Measurements from ENCODE around the gene ADAM23. TPM values are rescaled to one million over a fixed set of nuclear protein-coding genes. Genes with fewer than 3 reads are reported as not detected.

The ADAM23 gene
- total RNA-seq, 1 donor: under 0.01 TPM

DNA sequence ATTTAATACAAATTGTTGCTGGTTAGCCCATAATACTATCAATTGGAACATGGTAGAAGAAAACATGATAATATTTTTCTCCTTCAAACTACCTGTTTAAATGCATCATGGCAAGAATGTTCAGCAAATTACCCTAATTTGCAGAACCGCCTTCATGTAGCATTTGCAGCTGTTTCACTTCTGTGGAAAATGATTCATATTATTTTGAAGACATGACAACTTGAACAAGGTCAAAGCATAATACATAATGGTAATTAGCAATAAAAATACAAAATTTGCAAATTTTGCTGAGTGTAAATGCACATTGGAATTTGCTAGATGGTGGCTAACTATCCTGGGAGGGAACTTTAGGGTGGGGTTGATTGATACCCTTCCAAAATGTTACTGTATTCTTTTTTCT is 30.8 kb downstream of the ADAM23 start:
- Histone ChIP-seq H3K9me3 (ENCODE audit: low read depth, low read length) (no peaks in the 10 kb centered on the region), H3K4me1 (ENCODE audit: insufficient read depth, low read length) (no peaks in the 10 kb centered on the region), H3K36me3 (ENCODE audit: insufficient read depth, low read length) (no peaks in the 10 kb centered on the region), H3K4me2 (ENCODE audit: insufficient read depth, low read length) (no peak overlapping the region), H3K4me3 (ENCODE audit: insufficient read depth, low read length) (no peak overlapping the region), H2AFZ (ENCODE audit: low read length) (no peak overlapping the region), H3K79me2 (ENCODE audit: insufficient read depth, low read length) (no peaks in the 10 kb centered on the region), H3K27me3 (ENCODE audit: insufficient read depth, low read length) (no peaks in the 10 kb centered on the region), H3K27ac (ENCODE audit: low read depth, low read length) (no peak overlapping the region), H4K20me1 (ENCODE audit: insufficient read depth, low read length) (no peaks in the 10 kb centered on the region)
- DNase-seq (ENCODE audit: insufficient read length, low spot score, missing footprints): no peak
- no peak for TF ChIP-seq CTCF (IDR thresholded peaks at IDR 0.05; ENCODE audit: extremely low read depth, low read depth, low read length)

DNA sequence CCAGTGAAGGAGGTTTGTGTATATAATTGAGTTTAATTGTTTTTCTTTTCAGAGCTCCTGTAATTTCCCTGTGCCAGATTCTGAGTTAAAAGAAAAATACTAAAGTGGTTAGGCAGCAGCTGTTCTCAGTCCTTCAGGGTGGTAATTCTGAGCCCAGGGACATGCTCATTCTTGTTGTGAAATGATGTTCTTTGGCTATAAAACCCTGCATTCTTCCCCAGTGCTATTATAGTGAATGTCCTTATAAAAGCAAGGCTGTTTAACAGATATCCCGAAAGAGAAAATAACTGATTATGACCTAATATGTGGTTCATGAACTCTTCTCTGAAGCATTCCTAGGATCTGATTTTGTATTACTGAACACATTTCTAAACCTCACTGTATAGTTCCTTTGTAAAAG is 34.0 kb downstream of the ADAM23 start:
- Histone ChIP-seq H3K36me3 (ENCODE audit: insufficient read depth, low read length) (no peaks in the 10 kb centered on the region), H3K4me3 (ENCODE audit: insufficient read depth, low read length) (no peak overlapping the region), H3K27me3 (ENCODE audit: insufficient read depth, low read length) (no peaks in the 10 kb centered on the region), H3K27ac (ENCODE audit: low read depth, low read length) (no peak overlapping the region), H3K79me2 (ENCODE audit: insufficient read depth, low read length) (no peaks in the 10 kb centered on the region), H3K9me3 (ENCODE audit: low read depth, low read length) (no peaks in the 10 kb centered on the region), H3K4me1 (ENCODE audit: insufficient read depth, low read length) (no peaks in the 10 kb centered on the region), H4K20me1 (ENCODE audit: insufficient read depth, low read length) (no peaks in the 10 kb centered on the region), H2AFZ (ENCODE audit: low read length) (no peak overlapping the region), H3K4me2 (ENCODE audit: insufficient read depth, low read length) (no peak overlapping the region)
- DNase-seq (ENCODE audit: insufficient read length, low spot score, missing footprints): no peak
- no peak for TF ChIP-seq CTCF (IDR thresholded peaks at IDR 0.05; ENCODE audit: extremely low read depth, low read depth, low read length)

DNA sequence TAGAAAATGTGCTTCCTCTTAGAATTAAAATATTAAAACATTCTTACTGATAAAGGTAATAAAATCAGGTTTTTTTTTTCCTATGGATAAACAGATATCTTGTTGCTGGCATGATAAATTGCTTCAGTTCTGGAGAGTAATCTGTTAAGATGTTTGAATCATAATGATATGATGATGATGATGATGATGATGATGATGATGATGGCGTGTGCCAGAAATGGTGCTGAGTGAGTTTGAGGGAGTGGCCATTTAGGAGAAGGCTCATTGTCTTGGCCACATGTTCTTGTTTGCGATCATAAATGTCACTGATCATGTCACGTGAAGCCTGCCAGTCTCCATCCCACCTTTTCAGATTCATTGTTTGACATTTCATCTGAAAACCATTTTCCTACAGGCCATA is 35.0 kb downstream of the ADAM23 start:
- Histone ChIP-seq H3K4me2 (ENCODE audit: insufficient read depth, low read length) (no peak overlapping the region), H3K27ac (ENCODE audit: low read depth, low read length) (no peak overlapping the region), H3K27me3 (ENCODE audit: insufficient read depth, low read length) (no peaks in the 10 kb centered on the region), H3K36me3 (ENCODE audit: insufficient read depth, low read length) (no peaks in the 10 kb centered on the region), H2AFZ (ENCODE audit: low read length) (no peak overlapping the region), H3K79me2 (ENCODE audit: insufficient read depth, low read length) (no peaks in the 10 kb centered on the region), H3K4me3 (ENCODE audit: insufficient read depth, low read length) (no peak overlapping the region), H4K20me1 (ENCODE audit: insufficient read depth, low read length) (no peaks in the 10 kb centered on the region), H3K4me1 (ENCODE audit: insufficient read depth, low read length) (no peaks in the 10 kb centered on the region), H3K9me3 (ENCODE audit: low read depth, low read length) (no peaks in the 10 kb centered on the region)
- DNase-seq (ENCODE audit: insufficient read length, low spot score, missing footprints): no peak
- no peak for TF ChIP-seq CTCF (IDR thresholded peaks at IDR 0.05; ENCODE audit: extremely low read depth, low read depth, low read length)

DNA sequence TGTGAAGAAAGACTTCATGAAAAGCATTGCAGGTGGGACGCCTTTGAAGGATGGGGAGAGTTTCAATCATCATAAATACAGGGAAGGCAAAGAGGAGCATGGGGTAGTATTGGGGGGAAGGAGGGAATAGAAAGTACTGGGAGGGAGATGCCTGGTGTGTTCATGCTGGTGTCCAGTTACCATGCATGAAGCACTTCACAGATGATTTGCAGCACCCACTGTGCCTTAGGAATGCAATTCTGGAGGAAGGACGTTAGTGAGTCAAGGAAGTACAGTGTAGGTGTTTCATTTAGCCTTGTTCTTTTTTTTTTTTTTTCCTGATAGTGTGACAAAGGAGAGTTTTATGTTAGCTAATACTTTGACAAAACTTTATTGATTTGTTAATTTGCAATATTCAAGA is 36.8 kb downstream of the ADAM23 start:
- no peak for TF ChIP-seq CTCF (IDR thresholded peaks at IDR 0.05; ENCODE audit: extremely low read depth, low read depth, low read length)
- no peak for DNase-seq (ENCODE audit: insufficient read length, low spot score, missing footprints)
- no peak overlapping the region for H2AFZ ChIP-seq (ENCODE audit: low read length)
- no peaks in the 10 kb centered on the region for H3K4me1 ChIP-seq (ENCODE audit: insufficient read depth, low read length)
- H3K79me2 ChIP-seq (ENCODE audit: insufficient read depth, low read length): no peaks in the 10 kb centered on the region
- no peaks in the 10 kb centered on the region for H3K36me3 ChIP-seq (ENCODE audit: insufficient read depth, low read length)
- no peaks in the 10 kb centered on the region for H4K20me1 ChIP-seq (ENCODE audit: insufficient read depth, low read length)
- H3K9me3 ChIP-seq (ENCODE audit: low read depth, low read length): no peaks in the 10 kb centered on the region
- H3K27me3 ChIP-seq (ENCODE audit: insufficient read depth, low read length): no peaks in the 10 kb centered on the region
- no peak overlapping the region for H3K27ac ChIP-seq (ENCODE audit: low read depth, low read length)
- H3K4me3 ChIP-seq (ENCODE audit: insufficient read depth, low read length): no peak overlapping the region
- H3K4me2 ChIP-seq (ENCODE audit: insufficient read depth, low read length): no peak overlapping the region
